GM18870 (cell line): ENCODE measurements around the gene DCLK2.
"Not testable (repeated sequence)": the region's sequence is repeated elsewhere in the genome, so short reads cannot be mapped to it uniquely, and the experiment has no call there.

Source experiments
- ATAC-seq: cut with Tn5 transposase; IDR thresholded peaks from one replicate; pipeline ENCODE4 v1.9.1; 2021; ENCODE audit warnings: moderate library complexity; ENCODE audit not compliant: unreplicated experiment

The DCLK2 gene

DNA sequence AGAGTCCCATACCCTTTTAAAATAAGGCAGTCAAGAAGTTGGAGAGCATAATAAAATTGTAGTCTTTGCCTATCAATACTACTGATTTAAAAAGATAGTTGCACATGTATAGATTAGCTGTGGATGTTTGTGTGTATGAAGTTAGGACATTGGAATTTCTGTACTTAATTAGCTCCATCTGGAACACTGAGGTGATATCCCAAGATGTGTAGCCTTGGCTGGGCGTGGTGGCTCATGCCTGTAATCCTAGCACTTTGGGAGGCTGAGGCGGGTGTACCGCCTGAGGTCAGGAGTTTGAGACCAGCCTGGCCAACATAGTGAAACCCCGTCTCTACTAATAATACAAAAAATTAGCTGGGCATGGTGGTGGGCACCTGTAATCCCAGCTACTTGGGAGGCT lies 119.0 kb downstream of the DCLK2 start:
- not testable (repeated sequence) for ATAC-seq

DNA sequence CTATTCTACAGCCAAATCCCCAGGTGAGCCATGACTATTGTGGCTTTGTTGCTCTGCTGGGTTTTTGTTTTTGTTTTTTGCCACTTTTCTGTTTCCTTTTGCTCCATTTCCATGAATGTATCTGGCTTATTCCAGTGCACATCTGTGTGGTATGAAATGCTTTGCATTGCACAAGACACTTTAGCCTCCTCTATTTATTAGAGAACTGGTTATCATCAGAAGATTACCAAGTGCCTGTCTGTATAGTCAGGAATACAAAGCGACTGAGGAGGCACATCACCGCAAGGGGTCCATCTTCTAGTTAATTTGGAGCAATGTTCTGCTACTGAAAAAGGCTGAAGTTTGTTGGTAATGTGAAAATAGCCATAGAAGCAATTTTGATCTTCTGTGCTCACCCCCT lies 120.8 kb downstream of the DCLK2 start:
- ATAC-seq: no peak

DNA sequence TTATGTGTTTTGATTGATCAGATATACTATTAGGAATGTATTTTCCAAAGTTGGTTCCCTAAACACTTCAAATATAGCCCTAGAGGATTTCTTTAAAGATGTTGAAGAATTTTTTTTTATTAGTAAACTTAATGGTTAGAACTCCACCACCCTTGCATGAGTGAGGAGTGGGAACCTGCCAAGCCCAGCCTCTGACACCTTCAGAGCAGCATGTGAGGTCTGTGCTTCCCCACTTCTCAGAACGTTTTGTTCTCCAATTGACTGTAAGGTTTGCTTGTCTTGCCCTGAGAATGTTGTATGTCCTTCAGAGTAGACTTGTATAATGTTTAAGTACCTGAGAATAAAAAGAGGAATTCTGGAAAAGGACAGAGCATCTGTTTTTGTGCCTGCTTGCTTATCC lies 126.8 kb downstream of the DCLK2 start:
- ATAC-seq: no peak

DNA sequence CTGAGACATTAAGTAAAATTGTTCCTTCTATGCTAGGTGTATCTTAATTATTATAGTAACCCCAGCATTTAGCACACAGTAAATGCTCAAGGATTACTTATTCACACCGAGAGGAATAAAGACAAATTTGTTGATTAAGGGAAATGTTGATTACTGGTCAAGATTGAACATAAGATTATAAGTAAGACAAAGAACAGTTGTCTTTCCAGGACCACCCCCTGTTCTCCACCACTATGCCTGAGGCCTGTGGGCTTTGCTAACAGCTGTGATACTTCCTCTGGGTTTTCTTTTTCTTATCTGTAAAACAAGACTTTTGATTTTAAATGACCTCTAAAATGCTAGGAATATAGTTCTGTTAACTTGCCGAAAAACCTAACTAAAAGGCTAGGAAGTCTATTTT lies 128.0 kb downstream of the DCLK2 start:
- no peak for ATAC-seq

DNA sequence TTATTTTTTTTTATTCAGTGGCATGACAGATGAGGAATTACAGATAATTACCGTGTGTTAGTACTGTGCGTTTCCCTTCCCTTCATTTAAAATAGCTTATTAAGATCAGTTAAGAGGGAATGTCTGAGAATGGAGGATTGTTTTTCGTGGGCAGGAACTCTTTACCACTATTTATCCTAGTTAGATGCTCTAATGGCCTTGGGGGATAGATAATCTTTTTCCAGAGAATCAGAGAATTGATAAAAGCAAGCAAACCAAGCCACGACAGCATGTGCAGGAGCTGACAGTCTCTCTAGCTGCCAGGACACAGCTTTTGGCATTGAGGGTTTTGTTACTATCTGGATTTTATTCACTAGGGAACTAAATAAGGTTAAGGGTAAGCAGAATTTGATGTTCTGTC lies 128.7 kb downstream of the DCLK2 start:
- ATAC-seq: no peak

DNA sequence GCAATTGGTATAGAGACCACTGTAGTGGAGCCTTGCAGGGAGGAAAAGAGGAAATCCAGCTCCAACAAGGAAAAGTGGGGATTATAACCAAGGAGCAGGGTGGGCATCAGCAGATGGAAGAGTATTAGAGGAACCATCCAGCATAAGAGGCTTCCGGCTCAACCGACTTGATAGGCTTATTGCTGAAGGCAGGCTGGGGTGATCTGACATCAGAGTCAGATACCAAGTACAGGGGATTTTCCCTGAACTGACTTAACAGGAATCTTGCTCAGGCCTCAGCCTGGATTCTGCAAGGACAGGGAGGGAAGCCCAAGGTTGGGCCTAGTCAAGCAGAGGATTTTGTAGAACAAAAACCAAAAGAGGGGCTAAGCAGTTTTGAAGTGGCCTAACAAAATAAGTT lies 129.6 kb downstream of the DCLK2 start:
- ATAC-seq: no peak

DNA sequence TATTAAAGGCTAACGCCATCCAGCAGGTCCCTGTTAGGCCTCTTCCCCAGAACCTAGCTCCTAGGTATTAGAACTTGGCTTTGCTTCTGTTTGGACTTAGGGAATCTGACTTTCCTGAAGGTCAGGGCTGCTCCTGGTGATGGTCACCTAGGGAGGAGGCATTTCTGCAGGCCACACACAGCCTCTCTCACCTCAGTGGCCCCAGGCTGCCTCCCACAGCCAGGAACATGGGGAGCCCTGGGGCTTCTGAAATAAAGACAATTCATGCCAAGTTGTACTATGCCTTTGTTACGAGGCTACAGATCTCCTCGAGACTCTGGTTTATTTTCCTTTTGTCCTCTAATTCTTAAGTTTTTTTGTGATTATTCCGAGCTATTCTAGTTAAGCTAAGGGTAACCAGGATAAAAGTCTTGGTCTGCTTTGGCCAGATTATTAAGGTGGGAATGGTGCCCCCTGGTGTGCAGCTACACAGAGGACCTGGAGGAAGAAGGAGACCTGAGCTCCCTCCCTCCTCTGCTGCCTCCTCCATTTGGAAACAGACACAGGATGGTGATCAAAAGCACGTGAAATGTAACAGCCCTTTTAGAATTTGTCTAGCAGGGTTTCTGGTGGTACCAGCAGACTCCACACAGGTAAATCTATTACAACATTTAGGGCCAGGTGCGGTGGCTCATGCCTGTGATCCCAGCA lies 131.0 kb downstream of the DCLK2 start:
- ATAC-seq: peak; percentile 39

DNA sequence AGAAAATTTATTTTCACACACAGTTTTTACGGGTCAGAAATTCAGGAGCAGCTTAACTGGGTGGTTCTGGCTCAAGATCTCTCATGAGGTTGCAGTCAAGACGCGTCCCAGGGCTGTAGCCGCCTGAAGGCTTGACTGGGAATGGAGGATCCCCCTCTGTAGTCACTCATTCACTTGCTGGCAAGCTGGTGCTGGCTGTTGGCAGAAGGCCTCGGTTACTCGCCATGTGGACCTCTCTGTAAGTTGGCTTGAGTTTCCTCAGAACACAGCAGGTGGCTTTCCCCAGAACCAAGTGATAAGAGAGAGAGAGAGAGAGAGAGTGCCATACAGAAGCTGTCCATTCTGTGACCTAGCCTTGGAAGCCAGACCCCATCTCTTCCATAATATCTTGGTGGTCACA lies 132.8 kb downstream of the DCLK2 start:
- no peak for ATAC-seq

DNA sequence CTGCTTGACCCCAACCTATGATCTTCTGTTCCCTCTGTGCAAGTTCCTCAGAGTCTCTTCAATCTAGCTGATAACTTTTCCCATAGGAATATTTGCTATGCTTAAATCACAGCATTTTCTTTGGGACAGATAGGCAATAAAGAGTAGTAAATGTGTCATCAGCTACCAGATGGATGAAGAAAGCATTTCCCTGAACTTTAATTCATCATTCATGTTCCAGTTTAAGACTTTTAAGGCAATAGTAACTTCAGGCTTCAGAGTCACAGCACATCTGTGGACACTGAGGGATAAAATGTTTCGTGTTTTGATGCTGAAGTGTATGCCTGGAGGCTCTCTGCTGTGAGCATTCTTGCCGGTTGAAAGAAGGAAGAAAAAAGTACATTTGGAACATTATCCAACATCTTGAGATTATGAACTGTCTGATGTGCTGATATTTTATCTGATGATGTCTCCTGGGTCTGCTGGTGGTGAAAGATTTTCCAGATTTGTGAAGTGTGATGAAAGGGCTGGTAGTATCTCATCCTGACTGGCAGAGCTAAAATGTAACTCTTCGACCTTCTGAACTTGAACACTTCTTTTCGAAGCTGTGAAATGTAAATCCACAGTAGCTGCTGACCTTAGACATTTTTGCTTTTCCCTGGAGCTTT lies 133.7 kb downstream of the DCLK2 start:
- no peak for ATAC-seq

DNA sequence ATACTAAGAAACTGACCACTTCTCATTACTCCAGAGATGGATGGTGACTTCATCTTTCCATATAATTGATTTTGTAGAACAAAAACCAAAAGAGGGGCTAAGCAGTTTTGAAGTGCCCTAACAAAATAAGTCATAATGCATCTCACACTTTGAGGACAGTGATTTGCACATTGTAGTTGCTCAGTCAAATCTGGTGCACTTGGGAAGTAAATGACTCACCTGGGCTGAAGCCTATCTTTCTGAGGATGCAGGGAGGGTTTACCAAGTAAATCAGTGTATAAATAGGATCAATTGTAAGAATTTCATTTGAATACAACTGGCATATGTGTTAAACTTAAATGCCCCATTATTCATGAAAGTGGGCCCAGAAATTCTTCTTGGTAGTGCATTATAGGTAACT lies 134.2 kb downstream of the DCLK2 start:
- no peak for ATAC-seq

DNA sequence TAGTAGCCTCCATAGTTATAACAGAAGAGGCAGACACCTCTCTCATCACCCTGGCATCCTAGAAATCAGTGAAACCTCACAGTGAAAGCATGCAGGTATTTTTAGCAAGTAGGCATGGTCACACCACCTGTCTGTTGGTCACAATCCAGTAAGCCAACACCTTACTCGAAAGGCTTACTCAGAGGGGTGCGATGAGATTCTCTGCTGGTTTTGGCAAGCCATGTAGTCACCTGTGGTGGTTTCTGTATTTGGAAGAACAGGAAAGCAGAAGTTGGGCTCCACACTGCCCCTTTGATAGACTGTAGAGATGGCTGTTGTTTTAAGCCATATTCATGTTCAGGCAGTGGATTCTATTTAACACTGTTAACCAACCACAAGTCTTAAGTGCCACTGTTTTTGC lies 134.7 kb downstream of the DCLK2 start:
- ATAC-seq: no peak

DNA sequence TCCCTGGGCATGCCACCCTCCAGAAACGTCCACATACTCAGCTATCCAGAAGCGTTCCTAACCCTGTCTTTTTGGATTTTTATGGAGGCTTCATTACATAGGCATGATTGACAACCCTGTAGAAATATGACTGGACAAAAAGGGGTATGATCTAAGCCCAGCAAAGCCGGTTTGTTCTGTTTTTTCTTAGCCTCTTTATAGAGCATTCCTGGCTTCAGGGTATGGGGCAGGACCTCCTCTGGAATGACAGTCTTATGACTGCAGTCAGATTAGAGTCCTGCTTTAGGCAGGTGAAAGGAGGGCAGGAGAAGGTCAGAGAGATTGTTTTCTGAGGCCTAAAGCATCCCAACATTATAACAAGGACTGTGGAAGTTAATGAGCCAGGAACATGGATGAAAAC lies 137.4 kb downstream of the DCLK2 start:
- ATAC-seq: no peak

DNA sequence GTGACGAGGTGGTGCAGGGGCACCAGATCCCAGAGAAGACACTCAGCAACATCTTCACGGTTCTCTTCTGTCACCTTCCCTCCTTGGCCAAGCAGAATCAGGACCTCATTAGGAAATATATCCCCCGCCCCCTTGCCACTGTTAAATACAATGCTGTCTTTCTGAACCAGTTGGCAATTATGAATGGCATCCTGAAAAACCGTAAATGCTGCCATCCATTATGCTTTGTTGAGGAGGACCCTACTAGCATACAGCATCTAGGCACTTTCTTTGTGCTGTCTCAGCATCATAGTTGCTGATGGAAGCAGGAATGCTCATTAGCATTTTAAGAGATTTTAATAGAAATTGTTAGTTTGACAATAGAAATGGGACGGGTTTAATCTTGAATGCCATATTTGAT lies 138.5 kb downstream of the DCLK2 start:
- no peak for ATAC-seq

DNA sequence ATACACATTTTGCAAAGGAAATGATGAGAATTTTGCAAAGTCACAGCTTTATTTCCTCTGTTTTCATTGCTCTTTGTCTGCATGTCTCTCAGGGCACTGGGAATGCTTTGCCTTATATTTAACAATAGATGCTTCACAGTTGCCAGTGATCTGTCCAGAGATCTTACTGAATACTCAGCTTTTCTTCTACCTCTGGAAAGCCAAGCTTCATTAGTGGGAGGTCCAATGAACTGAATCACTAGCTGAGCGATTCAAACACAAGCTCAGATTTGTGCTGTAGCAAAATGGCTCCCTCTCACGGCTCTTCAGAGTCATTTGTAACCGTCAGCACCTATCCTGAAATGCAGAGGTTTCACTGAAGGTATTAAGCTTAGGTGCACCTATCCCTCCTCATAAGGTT lies 138.9 kb downstream of the DCLK2 start:
- ATAC-seq: no peak

DNA sequence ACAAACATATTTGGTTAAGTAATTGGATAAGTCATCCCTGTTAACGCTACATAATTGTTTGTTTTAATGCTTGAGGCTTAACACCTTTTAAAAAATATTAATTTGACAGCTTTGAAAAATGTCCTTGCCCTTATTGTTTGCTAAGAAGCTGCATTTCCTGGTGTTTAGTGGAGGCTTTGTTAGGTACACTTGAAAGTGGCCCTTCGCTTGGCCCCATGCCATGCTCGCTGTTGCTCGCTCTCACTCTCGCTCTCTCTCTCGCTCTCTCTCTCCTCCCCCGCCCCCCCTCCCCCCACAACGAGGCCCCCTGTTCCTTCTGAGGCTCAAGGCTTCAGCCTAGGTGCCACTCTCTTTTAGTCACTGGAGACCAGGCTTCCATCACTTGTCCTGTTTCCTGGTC lies 139.6 kb downstream of the DCLK2 start:
- no peak for ATAC-seq

DNA sequence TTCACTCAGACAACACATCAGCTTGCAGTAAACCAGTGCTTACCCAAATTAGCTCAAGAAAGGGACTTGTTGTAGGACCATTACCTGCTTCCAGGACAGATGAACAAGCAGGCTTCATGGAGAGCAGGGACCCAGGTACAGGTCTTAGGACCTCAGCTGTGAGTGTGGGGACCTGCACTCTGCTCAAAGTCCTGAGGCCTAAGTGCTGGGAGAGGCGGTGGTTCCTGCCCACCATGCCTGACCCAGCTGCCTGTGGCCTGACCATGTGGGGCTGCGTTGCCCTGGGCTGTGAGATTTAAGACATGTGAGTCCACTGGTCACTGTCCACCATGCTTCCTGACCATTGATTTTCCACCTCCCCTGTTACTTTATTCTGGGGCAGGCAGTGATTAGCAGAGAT lies 140.2 kb downstream of the DCLK2 start:
- no peak for ATAC-seq

DNA sequence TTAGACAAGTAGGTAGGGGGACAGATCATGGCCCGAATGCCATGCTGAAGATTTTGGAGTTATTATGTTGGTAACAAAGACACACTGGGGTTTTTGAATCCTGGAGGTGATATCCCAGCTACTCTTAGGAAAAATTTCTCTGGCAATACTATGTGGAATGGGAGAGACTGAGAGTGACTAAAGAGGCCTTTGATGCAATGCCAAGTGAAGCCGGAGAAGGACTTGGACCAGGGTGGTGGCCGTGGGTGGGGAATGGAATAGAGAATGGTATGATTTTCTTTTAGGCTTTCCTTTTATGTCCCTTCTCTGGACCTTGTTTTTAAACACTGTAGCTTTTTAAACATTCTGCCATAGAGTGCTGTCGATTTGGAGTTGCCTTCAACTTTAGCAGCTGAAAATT lies 141.6 kb downstream of the DCLK2 start:
- ATAC-seq: no peak

DNA sequence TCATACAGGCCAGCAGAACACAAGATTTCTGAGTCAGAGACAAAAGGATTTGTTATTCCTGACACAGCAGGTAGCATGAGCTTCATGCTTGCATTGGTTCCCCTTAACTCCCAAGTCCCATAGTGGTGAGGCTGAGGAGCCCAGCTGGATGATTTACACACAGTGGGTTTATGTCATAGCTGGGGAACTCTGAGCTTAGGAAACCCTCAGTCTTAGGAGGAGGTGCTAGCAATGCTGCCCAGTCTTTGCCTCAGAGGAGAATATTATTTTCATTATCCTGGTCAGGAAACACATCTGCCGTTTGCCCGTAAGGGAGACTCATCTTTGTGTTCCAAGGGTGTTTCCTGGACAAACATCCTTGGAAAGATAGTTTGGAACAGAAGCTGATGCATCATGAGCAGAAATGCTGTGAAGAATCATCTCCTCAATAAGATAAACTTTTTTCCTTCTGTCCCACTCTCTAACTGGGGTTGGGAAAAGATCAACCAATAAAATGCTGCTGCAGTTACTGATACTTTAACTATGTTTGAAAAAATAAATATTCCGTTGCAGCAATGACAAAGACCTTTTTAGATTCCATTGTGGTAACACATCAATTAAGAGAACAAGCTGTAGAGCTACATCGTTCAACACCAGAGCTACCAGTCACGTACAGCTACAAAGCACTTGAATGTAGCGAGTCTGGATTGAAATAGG lies 146.8 kb downstream of the DCLK2 start:
- ATAC-seq: no peak

DNA sequence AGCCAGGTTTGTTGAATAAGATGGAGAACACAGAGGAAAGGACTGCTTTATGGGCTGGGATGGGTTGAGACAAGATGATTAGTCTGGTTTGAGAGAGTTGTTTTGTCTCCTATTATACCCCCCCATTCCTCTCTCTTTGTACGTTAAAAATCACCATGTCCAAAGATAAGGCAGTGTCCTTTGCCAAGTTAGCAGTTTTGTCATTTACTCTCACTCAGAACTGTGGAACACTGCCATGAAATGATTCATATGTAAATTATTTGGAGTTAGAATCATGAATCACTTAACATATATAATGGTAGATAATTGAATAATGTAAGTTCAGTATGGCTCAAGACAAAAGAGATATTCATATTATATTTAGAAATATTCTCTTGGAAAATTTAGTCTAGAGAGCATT lies 151.3 kb downstream of the DCLK2 start:
- ATAC-seq: no peak

DNA sequence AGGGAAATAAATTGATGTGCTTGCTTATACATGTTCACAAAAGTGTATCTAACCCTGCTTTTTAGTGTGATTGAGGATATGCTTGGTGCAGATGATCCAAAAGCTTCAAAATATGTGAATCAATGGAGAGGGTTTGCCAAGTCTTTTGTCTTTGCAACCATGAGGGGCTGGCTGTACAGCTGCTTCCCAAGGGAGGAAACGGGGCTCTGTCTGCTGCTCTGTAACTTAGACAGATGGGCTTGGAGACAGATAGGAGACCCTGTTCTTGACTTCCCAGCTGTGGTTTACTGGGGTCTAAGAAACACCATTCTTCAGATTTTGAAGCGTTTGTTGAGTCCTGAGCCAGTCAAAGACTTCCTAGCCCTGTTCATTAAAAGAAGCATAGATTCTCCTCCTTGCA lies 152.3 kb downstream of the DCLK2 start:
- no peak for ATAC-seq

DNA sequence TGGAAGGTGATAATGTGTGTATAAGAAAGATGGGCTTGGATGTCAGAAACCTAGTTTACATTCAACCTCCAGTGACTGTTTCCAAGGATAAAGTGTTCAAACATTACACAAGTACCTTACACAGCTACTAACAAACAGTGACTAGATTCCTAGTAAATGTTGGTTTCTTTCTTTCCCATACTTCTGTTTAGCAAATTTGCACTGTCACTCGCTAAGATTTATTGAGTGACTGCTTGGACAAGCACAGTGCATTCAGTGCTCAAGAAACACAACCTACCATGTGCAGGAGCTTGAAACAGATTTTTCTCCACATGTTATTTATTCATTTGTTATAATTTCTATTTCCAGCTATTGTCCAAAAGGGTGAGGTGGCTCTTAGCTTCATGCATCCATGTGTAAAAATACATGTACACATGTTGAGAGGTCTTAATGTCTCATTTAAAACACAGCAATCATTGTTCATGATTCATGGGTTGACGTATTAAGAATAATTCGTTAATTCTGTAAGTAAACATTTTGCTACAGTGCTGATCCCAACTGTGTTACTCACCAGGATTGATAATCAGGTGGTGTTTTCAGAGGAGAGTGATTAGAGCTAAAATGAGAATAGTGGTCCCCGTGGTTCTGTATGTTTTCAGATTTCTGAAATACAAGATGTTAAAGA lies 153.0 kb downstream of the DCLK2 start:
- no peak for ATAC-seq

DNA sequence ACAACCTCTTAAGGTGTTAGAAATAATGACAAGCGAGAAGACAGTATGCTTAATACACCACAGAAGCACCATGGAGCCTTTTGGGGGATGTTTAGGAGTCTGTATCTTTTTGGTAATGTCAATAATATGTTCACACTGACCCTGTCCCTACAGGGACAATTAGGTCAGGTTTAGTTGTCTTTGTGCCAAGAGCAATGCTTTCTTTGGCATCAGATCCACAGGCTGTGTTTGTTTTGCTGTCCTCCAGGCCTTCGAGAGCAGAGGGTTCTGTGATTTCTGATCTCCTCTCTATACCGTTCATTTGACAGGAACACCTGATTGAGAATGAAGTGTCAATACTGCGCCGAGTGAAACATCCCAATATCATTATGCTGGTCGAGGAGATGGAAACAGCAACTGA lies 153.8 kb downstream of the DCLK2 start:
- ATAC-seq: no peak
